ENCODE results near the gene GLIS2. TPM values are rescaled to one million over a fixed set of nuclear protein-coding genes. Genes with fewer than 3 reads are reported as not detected.

The GLIS2 gene
- total and polyA plus RNA-seq, 10 of the 15 experiments (the other 5 are each of a cell fraction or from before 2014, with no cell fraction given): 0.03 to 0.64 (median 0.18) TPM; not detected in 4

DNA sequence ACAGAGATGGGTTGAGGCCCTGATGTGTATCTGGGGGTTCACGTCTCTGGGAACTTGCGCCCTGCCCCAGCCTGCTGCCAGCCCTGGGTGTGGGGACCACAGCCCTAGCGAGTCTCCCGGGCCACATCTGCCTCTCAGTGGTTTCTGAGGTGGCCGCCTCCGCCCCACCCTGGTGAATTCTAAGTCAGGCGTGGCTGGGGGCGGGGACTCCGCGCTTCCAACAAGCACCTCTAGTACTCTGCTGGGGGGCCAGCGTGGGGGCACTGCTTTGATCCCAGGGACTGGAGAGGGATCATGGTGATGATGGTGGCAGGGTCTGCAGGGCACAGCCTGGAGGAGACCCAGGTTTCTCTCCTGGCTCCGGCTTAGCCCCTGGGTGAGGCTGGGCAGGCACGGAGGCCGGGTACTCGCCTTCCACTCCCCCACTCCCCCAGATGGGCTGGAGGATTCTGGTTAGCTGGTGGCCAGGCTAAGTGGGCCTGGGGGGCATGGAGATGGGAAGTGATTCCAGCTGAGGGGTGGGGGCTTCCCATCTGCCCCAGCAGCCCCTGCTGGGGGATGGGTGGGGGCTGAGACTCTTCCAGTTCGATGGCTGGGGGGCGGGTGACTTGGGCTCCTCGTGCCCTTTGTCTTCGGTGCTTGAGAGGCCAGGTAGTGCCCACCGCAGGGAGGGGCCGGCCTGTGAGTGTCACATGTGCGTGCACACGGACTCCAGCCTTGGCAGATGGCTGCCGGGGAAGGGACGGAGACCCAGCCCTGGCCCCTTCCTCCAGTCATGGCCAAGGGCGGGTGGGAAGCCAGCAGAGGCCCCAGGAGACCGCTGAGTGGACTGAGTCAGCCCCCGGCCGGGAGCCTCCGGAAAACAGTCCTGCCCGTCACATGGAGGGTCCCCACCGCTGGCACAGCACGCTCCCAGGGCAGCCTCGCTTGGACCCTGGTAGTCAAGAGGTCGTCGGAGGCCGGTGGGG is 3.9 kb downstream of the GLIS2 start (continued):
- TF ChIP-seq, protein P1, sequence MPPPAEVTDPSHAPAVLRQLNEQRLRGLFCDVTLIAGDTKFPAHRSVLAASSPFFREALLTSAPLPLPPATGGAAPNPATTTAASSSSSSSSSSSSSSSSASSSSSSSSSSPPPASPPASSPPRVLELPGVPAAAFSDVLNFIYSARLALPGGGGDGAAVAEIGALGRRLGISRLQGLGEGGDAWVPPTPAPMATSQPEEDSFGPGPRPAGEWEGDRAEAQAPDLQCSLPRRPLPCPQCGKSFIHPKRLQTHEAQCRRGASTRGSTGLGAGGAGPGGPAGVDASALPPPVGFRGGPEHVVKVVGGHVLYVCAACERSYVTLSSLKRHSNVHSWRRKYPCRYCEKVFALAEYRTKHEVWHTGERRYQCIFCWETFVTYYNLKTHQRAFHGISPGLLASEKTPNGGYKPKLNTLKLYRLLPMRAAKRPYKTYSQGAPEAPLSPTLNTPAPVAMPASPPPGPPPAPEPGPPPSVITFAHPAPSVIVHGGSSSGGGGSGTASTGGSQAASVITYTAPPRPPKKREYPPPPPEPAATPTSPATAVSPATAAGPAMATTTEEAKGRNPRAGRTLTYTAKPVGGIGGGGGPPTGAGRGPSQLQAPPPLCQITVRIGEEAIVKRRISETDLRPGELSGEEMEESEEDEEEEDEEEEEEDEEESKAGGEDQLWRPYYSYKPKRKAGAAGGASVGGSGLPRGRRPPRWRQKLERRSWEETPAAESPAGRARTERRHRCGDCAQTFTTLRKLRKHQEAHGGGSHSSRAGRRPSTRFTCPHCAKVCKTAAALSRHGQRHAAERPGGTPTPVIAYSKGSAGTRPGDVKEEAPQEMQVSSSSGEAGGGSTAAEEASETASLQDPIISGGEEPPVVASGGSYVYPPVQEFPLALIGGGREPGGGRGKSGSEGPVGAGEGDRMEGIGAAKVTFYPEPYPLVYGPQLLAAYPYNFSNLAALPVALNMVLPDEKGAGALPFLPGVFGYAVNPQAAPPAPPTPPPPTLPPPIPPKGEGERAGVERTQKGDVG (CRISPR knock-in tag; IDR thresholded peaks at IDR 0.05): no peak
- TF ChIP-seq ZNF622 (IDR thresholded peaks at IDR 0.05): no peak
- TF ChIP-seq GABPA (IDR thresholded peaks at IDR 0.05; ENCODE audit: low read depth): no peak
- TF ChIP-seq, protein P2, sequence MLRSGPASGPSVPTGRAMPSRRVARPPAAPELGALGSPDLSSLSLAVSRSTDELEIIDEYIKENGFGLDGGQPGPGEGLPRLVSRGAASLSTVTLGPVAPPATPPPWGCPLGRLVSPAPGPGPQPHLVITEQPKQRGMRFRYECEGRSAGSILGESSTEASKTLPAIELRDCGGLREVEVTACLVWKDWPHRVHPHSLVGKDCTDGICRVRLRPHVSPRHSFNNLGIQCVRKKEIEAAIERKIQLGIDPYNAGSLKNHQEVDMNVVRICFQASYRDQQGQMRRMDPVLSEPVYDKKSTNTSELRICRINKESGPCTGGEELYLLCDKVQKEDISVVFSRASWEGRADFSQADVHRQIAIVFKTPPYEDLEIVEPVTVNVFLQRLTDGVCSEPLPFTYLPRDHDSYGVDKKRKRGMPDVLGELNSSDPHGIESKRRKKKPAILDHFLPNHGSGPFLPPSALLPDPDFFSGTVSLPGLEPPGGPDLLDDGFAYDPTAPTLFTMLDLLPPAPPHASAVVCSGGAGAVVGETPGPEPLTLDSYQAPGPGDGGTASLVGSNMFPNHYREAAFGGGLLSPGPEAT (IDR thresholded peaks at IDR 0.05; ENCODE audit: low read depth): peak; percentile 11; the same call in 1 of the 2 replicates
- TF ChIP-seq SREBF1 (IDR thresholded peaks at IDR 0.05; ENCODE audit: low read length): no peak
- no peak for TF ChIP-seq ESRRA (IDR thresholded peaks at IDR 0.05; ENCODE audit: low read length)
- TF ChIP-seq ZBED1 (IDR thresholded peaks at IDR 0.05; ENCODE audit: borderline replicate concordance): no peak
- no peak for TF ChIP-seq NR2C1 (IDR thresholded peaks at IDR 0.05)
- no peak for TF ChIP-seq MYC (IDR thresholded peaks at IDR 0.05; ENCODE audit: insufficient read depth, insufficient read length, insufficient replicate concordance, low read length, severe bottlenecking)
- no peak for TF ChIP-seq ZSCAN29 (IDR thresholded peaks at IDR 0.05)
- TF ChIP-seq, protein P3, sequence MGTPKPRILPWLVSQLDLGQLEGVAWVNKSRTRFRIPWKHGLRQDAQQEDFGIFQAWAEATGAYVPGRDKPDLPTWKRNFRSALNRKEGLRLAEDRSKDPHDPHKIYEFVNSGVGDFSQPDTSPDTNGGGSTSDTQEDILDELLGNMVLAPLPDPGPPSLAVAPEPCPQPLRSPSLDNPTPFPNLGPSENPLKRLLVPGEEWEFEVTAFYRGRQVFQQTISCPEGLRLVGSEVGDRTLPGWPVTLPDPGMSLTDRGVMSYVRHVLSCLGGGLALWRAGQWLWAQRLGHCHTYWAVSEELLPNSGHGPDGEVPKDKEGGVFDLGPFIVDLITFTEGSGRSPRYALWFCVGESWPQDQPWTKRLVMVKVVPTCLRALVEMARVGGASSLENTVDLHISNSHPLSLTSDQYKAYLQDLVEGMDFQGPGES (IDR thresholded peaks at IDR 0.05): no peak
- no peak for TF ChIP-seq SMARCA5 (IDR thresholded peaks at IDR 0.05)
- TF ChIP-seq LARP7 (IDR thresholded peaks at IDR 0.05): no peak
- TF ChIP-seq CBX5 (IDR thresholded peaks at IDR 0.05; ENCODE audit: low read depth): no peak
- TF ChIP-seq BCL11A (IDR thresholded peaks at IDR 0.05; ENCODE audit: low read depth, low read length): no peak
- peak; percentile 52; the same call in 1 of the 2 replicates for TF ChIP-seq CHD2 (IDR thresholded peaks at IDR 0.05; ENCODE audit: borderline replicate concordance, low read depth, low read length)
- no peak for TF ChIP-seq SMC3 (IDR thresholded peaks at IDR 0.05; ENCODE audit: borderline replicate concordance, low read length)
- TF ChIP-seq MYB (IDR thresholded peaks at IDR 0.05; ENCODE audit: borderline replicate concordance, low read depth, low read length): no peak
- TF ChIP-seq JUND (IDR thresholded peaks at IDR 0.05; ENCODE audit: low read depth, low read length): no peak
- TF ChIP-seq, protein P4, sequence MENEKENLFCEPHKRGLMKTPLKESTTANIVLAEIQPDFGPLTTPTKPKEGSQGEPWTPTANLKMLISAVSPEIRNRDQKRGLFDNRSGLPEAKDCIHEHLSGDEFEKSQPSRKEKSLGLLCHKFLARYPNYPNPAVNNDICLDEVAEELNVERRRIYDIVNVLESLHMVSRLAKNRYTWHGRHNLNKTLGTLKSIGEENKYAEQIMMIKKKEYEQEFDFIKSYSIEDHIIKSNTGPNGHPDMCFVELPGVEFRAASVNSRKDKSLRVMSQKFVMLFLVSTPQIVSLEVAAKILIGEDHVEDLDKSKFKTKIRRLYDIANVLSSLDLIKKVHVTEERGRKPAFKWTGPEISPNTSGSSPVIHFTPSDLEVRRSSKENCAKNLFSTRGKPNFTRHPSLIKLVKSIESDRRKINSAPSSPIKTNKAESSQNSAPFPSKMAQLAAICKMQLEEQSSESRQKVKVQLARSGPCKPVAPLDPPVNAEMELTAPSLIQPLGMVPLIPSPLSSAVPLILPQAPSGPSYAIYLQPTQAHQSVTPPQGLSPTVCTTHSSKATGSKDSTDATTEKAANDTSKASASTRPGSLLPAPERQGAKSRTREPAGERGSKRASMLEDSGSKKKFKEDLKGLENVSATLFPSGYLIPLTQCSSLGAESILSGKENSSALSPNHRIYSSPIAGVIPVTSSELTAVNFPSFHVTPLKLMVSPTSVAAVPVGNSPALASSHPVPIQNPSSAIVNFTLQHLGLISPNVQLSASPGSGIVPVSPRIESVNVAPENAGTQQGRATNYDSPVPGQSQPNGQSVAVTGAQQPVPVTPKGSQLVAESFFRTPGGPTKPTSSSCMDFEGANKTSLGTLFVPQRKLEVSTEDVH (IDR thresholded peaks at IDR 0.05; ENCODE audit: low read depth, partially characterized antibody): no peak
- no peak for TF ChIP-seq MXI1 (IDR thresholded peaks at IDR 0.05; ENCODE audit: low read depth, low read length)
- TF ChIP-seq ZNF24 (IDR thresholded peaks at IDR 0.05): no peak
